HG02938 (cell line): ENCODE results near the gene AHI1.

ENCODE experiments used
- ATAC-seq: cut with Tn5 transposase; IDR thresholded peaks from one replicate; pipeline ENCODE4 v1.9.1; 2021; ENCODE audit warnings: mild to moderate bottlenecking, moderate library complexity; ENCODE audit not compliant: unreplicated experiment

Gene AHI1

DNA sequence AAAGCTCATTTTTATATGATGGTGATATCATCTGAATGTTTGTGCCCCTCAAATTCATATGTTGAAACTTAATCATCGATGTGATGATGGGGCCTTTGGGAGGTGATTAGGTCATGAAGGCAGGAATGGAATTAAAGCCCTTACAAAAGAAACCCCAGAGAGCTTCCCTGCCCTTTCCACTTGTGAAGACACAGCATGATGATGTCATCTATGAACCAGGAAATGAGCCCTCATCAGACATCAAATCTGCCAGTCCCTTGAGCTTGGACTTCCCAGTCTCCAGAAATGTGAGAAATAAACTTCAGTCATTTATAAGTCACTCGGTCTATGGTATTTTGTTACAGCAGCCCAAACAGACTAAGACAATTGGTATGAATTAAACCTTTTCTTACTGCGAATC lies 163.4 kb downstream of the AHI1 start:
- ATAC-seq: no peak

DNA sequence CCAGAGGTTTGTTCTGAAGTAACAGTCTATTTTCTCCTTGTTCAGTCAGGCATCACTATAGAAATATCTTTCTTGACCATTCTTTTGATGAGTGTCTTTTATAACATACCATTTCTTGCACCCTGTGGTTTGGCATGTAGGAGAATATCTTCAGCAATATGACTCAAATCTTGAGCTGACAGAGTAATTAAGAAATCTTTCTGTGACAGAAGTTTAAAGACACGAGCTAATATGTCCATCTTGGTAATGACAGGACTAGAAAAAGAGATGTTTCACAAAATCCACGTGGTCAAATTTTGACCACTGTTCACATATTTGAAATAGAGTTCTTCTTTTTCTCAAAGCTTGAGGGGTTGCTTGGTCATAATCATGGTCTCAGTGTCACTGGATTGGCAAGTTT lies 166.5 kb downstream of the AHI1 start:
- no peak for ATAC-seq

GRCh38 chr6:135329851-135330803 lies 167.4 kb downstream of the AHI1 start:
- peak; percentile 93 for ATAC-seq

DNA sequence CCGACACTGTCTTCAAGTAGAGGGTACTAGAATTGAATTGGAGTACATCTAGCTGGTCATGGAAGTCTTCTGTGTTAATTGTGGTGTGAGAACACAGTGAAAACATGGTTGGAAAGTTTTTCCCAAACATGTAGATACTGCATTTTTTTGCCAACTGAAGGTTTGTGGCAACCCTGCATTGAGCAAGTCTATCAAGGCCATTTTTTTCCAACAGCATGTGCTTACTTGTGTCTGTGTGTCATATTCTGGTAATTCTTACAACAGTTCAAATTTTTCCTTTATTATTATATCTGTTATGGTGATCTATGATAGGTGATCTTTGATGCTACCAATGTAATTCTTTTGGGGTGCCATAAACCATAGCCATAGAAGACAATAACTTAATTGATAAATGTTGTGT lies 169.4 kb downstream of the AHI1 start:
- ATAC-seq: no peak

DNA sequence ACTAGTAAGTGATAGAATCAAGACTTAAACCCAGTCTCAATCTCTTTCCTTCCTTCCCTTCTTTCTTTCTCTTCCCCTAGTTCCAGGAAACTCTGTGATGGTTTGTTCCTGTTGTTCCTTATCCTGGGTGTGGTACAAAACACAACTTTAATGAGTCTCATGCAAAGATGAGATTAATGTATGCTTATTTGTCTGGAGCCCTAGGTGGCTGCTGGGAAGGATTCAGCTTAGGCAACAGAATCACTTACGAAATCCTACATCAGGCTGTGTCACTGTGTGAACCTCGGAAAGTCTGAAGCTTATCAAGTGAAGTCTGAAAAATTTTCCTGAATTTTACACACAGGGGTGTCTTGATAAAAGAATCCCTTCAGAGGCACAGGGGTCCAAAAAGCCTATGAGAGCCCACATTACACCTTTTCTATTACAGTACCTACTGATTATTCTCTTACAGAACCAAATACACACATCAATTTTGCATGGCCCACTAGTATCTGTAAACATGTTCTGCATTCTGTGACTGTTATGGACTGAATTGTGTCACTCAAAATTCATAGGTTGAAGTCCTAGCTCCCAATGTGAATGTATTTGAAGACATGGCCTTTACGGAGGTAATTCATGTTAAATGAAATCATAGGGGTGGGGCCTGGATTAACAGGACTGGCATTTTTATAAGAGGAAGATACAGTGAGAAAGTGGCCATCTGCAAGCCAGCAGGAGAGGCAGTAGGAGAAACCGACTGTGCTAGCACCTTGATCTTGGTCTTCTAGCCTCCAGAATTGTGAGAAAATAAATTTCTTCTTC lies 171.7 kb downstream of the AHI1 start:
- no peak for ATAC-seq

GRCh38 chr6:135324531-135324930 lies 173.0 kb downstream of the AHI1 start:
- ATAC-seq: no peak

- no peak for ATAC-seq
Observed at GRCh38 chr6:135323979-135324378, 173.6 kb downstream of the AHI1 start.

DNA sequence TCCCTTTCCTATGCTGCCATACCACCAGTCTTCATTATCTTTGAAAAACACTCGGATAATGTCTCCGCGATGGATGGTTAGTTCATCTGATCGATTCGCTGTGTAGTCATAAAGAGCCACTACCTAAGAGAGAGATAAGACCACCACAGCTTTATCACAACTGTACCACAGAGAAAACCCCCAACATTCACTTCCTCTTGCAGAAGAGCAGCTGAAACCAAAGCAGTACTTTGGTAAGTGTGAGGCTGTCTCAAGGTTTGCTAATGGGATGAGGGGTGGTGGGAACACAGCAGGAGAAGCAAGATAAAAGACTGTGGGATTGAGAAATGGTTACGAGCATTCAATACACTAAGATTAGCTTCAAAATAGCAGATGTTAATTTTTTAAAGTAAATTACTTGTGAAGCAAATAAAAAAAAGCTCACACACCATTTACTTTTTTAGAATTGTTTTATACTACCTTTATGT lies 174.3 kb downstream of the AHI1 start:
- ATAC-seq: peak; percentile 99

- peak; percentile 49 for ATAC-seq
Observed at GRCh38 chr6:135322427-135323201, 174.9 kb downstream of the AHI1 start.

GRCh38 chr6:135320721-135321621 lies 176.6 kb downstream of the AHI1 start:
- no peak for ATAC-seq

- no peak for ATAC-seq
Observed at GRCh38 chr6:135319819-135320218, 177.7 kb downstream of the AHI1 start.

DNA sequence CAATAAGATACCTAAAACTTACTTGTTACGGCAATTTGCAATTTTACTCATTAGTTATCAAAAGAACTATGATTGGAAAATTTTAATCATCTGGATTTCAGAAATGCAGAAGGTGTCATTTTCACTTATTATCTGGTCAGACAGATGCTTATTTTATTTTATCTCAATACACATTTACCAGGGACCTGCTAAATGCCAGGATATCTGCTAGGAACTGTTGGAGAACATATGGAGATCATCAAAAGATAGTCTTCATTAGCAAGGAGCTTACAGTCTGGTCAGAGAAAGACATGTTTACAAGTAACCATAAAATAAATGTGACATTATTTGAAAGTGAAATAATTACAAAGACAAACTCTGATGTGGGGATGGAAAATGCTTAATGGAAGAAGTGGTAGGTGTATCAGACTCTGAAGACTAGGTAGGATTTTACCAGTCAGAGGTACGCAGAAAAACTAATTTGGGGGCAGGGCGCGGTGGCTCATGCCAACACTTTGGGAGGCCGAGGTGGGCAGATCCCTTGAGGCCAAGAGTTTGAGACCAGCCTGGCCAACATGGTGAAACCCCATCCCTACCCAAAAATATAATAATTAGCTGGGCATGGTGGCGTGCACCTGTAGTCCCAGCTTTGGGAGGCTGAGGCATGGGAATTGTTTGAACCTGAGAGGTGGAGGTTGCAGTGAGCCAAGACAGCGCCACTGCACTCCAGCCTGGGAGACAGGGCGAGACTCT lies 178.6 kb downstream of the AHI1 start:
- no peak for ATAC-seq

GRCh38 chr6:135314543-135314942 lies 183.0 kb downstream of the AHI1 start:
- ATAC-seq: peak; percentile 84

- no peak for ATAC-seq
Observed at GRCh38 chr6:135311446-135312200, 185.9 kb downstream of the AHI1 start.

DNA sequence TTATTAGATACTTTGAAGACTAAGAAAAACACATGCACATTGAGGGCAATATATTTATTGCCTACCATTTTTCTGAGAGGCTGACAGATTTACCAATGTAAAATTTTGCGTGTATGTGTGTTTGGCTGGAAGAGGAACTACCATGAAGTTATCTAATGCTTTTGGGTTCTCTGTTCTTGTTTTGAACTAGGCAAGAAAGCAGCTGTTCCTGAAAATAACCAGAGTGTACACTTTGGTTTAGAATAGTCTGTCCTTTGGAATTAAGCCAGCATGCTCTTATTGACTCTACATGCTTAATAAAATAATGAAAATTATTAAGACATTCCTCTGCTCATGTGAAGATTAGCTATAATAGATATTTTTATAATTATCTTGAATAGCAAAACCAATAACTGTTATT lies 187.2 kb downstream of the AHI1 start:
- ATAC-seq: no peak

GRCh38 chr6:135306740-135307420 lies 190.7 kb downstream of the AHI1 start:
- no peak for ATAC-seq

DNA sequence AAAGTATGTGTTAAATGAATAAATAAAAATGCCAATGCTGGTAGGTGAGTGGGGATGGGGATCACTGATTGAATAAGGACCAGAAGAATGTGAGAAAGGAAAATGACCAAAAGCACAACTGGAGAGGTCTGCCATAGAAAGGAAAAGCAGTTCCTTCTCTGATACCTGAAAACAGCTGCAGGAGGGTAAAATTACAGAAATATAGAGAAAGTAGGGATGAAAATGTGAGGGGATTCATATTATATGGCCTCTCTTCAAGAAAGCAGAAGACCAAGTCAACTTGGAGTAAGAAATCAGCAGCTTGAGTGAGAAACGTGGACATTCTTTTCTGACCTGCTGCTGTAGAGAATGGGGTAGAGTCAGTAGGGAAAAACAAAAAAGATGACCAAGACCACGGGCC lies 191.4 kb downstream of the AHI1 start:
- no peak for ATAC-seq

GRCh38 chr6:135305684-135306083 lies 191.9 kb downstream of the AHI1 start:
- ATAC-seq: no peak
